D721Med (cell line): ENCODE measurements around the gene UBASH3A.

ENCODE experiments used
- DNase-seq: peaks from one replicate; pipeline ENCODE4 v3.0.0; 2011; ENCODE audit warnings: low spot score; ENCODE audit not compliant: insufficient read length
- FAIRE-seq: peaks from 2 replicates; lab custom pipeline; 2011; peaks lifted over from hg19 to GRCh38; lab: Jason Lieb, UNC
- CTCF ChIP-seq: IDR thresholded peaks from 2 replicates; pipeline ENCODE4 v1.5.1; 2012; ENCODE audit warnings: mild to moderate bottlenecking, control low read depth; ENCODE audit not compliant: insufficient read depth; ENCODE audit errors: missing control alignments

The UBASH3A gene

GRCh38 chr21:42390193-42390592 is 13.5 kb upstream of the UBASH3A start:
- DNase-seq = no peak
- TF ChIP-seq CTCF = no peak
- no peak for FAIRE-seq

- FAIRE-seq (no peak), DNase-seq (no peak)
- no peak for TF ChIP-seq CTCF
These were observed 13.0 kb upstream of the UBASH3A start for GRCh38 chr21:42390696-42391095.

- DNase-seq = no peak
- FAIRE-seq = no peak
- no peak for TF ChIP-seq CTCF
These were observed 12.4 kb upstream of the UBASH3A start for GRCh38 chr21:42391297-42391696.

- no peak for TF ChIP-seq CTCF
- FAIRE-seq (no peak), DNase-seq (no peak)
These were observed 10.8 kb upstream of the UBASH3A start for GRCh38 chr21:42392731-42393442.

GRCh38 chr21:42393443-42393950 is 10.2 kb upstream of the UBASH3A start:
- no peak for FAIRE-seq
- no peak for DNase-seq
- TF ChIP-seq CTCF = no peak

GRCh38 chr21:42395302-42395701 is 8.4 kb upstream of the UBASH3A start:
- no peak for TF ChIP-seq CTCF
- no peak for FAIRE-seq

More at GRCh38 chr21:42395302-42395701, 8.4 kb upstream of the UBASH3A start:
- DNase-seq = no peak
